Left ventricle myocardium superior (tissue), 1 donor: ENCODE data around the gene BRME1. TPM values are rescaled to one million over a fixed set of nuclear protein-coding genes. Genes with fewer than 3 reads are reported as not detected.

Experiments
- ATAC-seq: fragments of 200-7000 bp; cut with Tn5 transposase; one replicate; pipeline ENCODE4 v1.9.1; 2020; ENCODE audit warnings: mild to moderate bottlenecking, moderate library complexity
- DNase-seq: peaks from one replicate; pipeline ENCODE4 v3.0.0-alpha.2; 2020
- intact Hi-C: fragments of 100-400 bp; cut with micrococcal nuclease; formaldehyde crosslinking; loops from one replicate; pipeline ENCODE4 v1.11.0; 2022
- microRNA-seq: library from miRNA; unstranded; fragments of <30 nt; microRNA quantifications from one replicate; pipeline ENCODE4 v1.2.0, GENCODE V29; 2020; ENCODE audit warnings: borderline number of aligned reads
- total RNA-seq: library from RNA; stranded (reverse); fragmentation: NEBNext Ultra II Directional; extraction: Animal tissue kit (Norgen Biotek cat#: 25700); gene quantifications from one replicate; pipeline ENCODE4 v1.2.1, GENCODE V29; 2021
- donor health status: DM: no; HTN: yes; CAD: no; lungs with severe emphysema.

Gene BRME1
- total RNA-seq, 1 donor from 2014 or later, result 0.72 TPM

- DNase-seq, result peak; percentile 95
- peak; percentile 69 for ATAC-seq
- intact Hi-C loops, result no loop called here
Observed at GRCh38 chr19:13839130-13839937, 66.6 kb downstream of the BRME1 start.

- ATAC-seq (no peak), DNase-seq (no peak)
- intact Hi-C loops, result no loop called here
Observed at GRCh38 chr19:13838435-13839129, 67.3 kb downstream of the BRME1 start.

- ATAC-seq (no peak), DNase-seq (peak; percentile 67)
- intact Hi-C loops, result no loop called here
Observed at GRCh38 chr19:13835791-13836723, 69.9 kb downstream of the BRME1 start.

- intact Hi-C loops, result no loop called here
- DNase-seq (no peak), ATAC-seq (no peak)
Observed at GRCh38 chr19:13834244-13835069, 71.5 kb downstream of the BRME1 start.

GRCh38 chr19:13833330-13834243, 72.3 kb downstream of the BRME1 start:
- intact Hi-C loops, result no loop called here
- DNase-seq (peak; percentile 98), ATAC-seq (peak; percentile 83)

Small RNA genes lying within 50 kb of the gene (microRNA-seq; reads per million reads assigned to microRNA genes)
- gene MIR181C, result 656 reads per million, percentile 69 among the genes with 10 or more reads in this experiment
- 234 reads per million, percentile 57 among the genes with 10 or more reads in this experiment for gene MIR181D

Other genes starting within 250 kb of the BRME1 start
- 13.7 TPM for gene MRI1, start 141.6 kb downstream of the BRME1 start, total RNA-seq
- 91.1 TPM for gene C19orf53, start 131.7 kb downstream of the BRME1 start, total RNA-seq
- gene ZSWIM4, start 110.7 kb downstream of the BRME1 start, total RNA-seq, result 2.3 TPM
- gene NANOS3, start 29.0 kb downstream of the BRME1 start, total RNA-seq, result 0.69 TPM
- 19.6 TPM for gene CC2D1A, start 84 bp upstream of the BRME1 start, total RNA-seq
- 2.0 TPM for gene PODNL1, start 32.3 kb upstream of the BRME1 start, total RNA-seq
- gene DCAF15, start 46.4 kb upstream of the BRME1 start, total RNA-seq, result 18.2 TPM
- gene RFX1, start 100.2 kb upstream of the BRME1 start, total RNA-seq, result 15.7 TPM
- not detected for gene RLN3, start 122.0 kb upstream of the BRME1 start, total RNA-seq
- 5.4 TPM for gene IL27RA, start 125.6 kb upstream of the BRME1 start, total RNA-seq
- gene PALM3, start 156.0 kb upstream of the BRME1 start, total RNA-seq, result not detected
- gene MISP3, start 166.7 kb upstream of the BRME1 start, total RNA-seq, result 6.8 TPM
- gene C19orf67, start 179.7 kb upstream of the BRME1 start, total RNA-seq, result not detected
- 58.0 TPM for gene SAMD1, start 184.6 kb upstream of the BRME1 start, total RNA-seq
- gene PRKACA, start 211.6 kb upstream of the BRME1 start, total RNA-seq, result 514 TPM
- 1.6 TPM for gene ASF1B, start 230.5 kb upstream of the BRME1 start, total RNA-seq